Measurements from ENCODE around the gene PMAIP1. TPM values are rescaled to one million over a fixed set of nuclear protein-coding genes. Genes with fewer than 3 reads are reported as not detected.
A peak's percentile ranks its signal among the peaks of the same experiment; 100 is the strongest.

The PMAIP1 gene
- total and polyA plus RNA-seq, 2 of the 8 experiments (the other 6 are each of a cell fraction or from before 2014, with no cell fraction given) = 51.7 to 84.1 TPM

DNA sequence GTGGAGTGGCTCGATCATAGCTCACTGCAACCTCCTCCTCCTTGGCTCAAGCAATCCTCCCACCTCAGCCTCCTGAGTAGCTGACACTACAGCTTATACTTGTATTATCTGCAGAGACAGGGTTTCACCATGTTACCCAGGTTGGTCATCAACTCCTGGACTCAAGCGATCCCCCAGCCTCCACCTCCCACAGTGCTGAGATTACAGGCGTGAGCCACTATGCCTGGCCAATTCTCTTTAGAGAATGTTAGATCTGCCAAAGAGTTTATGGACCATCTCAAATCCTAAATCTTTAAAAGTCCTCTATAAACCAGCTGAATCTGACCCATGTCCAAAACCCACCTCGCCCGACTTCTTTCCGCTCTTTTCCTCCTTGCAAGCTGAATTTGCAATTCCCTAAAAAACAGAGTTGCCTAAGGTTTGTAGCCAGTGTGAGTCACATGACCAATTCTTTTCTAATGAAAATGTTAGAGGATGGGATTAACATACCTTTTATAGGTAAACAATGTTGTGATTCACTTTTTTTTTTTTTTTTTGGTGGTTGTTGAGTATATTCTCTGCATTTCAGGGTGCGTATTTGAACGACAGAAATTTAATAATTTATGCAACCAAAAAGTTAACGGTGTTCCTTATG, 2.4 kb upstream of the PMAIP1 start (continued):
- no peak for TF ChIP-seq NANOG (IDR thresholded peaks at IDR 0.05; ENCODE audit: insufficient read depth, low read depth, low read length, poor library complexity, severe bottlenecking)
- TF ChIP-seq TAF7 (optimal IDR thresholded peaks at IDR 0.05; ENCODE audit: borderline replicate concordance, low read depth, low read length) = no peak
- TF ChIP-seq, protein P1, sequence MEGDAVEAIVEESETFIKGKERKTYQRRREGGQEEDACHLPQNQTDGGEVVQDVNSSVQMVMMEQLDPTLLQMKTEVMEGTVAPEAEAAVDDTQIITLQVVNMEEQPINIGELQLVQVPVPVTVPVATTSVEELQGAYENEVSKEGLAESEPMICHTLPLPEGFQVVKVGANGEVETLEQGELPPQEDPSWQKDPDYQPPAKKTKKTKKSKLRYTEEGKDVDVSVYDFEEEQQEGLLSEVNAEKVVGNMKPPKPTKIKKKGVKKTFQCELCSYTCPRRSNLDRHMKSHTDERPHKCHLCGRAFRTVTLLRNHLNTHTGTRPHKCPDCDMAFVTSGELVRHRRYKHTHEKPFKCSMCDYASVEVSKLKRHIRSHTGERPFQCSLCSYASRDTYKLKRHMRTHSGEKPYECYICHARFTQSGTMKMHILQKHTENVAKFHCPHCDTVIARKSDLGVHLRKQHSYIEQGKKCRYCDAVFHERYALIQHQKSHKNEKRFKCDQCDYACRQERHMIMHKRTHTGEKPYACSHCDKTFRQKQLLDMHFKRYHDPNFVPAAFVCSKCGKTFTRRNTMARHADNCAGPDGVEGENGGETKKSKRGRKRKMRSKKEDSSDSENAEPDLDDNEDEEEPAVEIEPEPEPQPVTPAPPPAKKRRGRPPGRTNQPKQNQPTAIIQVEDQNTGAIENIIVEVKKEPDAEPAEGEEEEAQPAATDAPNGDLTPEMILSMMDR (IDR thresholded peaks at IDR 0.05; ENCODE audit: control extremely low read depth in 1 of 3, insufficient read depth in 1 of 3, low read depth in 1 of 3, low read length in 3 of 3) = no peak
- TF ChIP-seq JUND (IDR thresholded peaks at IDR 0.05; ENCODE audit: low read length) = no peak
- no peak for TF ChIP-seq SP4 (IDR thresholded peaks at IDR 0.05; ENCODE audit: low read length)
- TF ChIP-seq GTF2F1 (IDR thresholded peaks at IDR 0.05; ENCODE audit: borderline replicate concordance, low read depth, low read length) = no peak
- TF ChIP-seq, protein P2, sequence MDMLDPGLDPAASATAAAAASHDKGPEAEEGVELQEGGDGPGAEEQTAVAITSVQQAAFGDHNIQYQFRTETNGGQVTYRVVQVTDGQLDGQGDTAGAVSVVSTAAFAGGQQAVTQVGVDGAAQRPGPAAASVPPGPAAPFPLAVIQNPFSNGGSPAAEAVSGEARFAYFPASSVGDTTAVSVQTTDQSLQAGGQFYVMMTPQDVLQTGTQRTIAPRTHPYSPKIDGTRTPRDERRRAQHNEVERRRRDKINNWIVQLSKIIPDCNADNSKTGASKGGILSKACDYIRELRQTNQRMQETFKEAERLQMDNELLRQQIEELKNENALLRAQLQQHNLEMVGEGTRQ (IDR thresholded peaks at IDR 0.05; ENCODE audit: low read length) = peak; percentile 78
- TF ChIP-seq CTBP2 (IDR thresholded peaks at IDR 0.05; ENCODE audit: borderline replicate concordance, insufficient read depth, insufficient read length, low read length) = no peak
- no peak for TF ChIP-seq EZH2 (IDR thresholded peaks at IDR 0.05; ENCODE audit: low read depth, low read length, severe bottlenecking)
- TF ChIP-seq POLR2AphosphoS5 (IDR thresholded peaks at IDR 0.05; ENCODE audit: low read depth, low read length) = 0 out of 2 replicates have a peak, but pooled peaks have one; percentile 15
- TF ChIP-seq SIX5 (IDR thresholded peaks at IDR 0.05; ENCODE audit: low read depth, low read length) = no peak
- no peak for TF ChIP-seq CHD2 (IDR thresholded peaks at IDR 0.05; ENCODE audit: low read length)
- TF ChIP-seq, protein P3, sequence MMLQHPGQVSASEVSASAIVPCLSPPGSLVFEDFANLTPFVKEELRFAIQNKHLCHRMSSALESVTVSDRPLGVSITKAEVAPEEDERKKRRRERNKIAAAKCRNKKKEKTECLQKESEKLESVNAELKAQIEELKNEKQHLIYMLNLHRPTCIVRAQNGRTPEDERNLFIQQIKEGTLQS (IDR thresholded peaks at IDR 0.05; ENCODE audit: insufficient read depth, low read depth, low read length) = no peak
- no peak for TF ChIP-seq SAP30 (IDR thresholded peaks at IDR 0.05; ENCODE audit: insufficient read depth, insufficient replicate concordance, low read length)
- no peak for TF ChIP-seq RAD21 (IDR thresholded peaks at IDR 0.05 in 1 of 2, conservative IDR thresholded peaks at IDR 0.05 in 1 of 2; ENCODE audit: low read depth in 2 of 2, low read length in 2 of 2)
- no peak for TF ChIP-seq CHD1 (IDR thresholded peaks at IDR 0.05; ENCODE audit: low read depth, low read length)
- no peak for TF ChIP-seq EGR1 (IDR thresholded peaks at IDR 0.05; ENCODE audit: borderline replicate concordance, low read depth, low read length)
- TF ChIP-seq EP300 (IDR thresholded peaks at IDR 0.05; ENCODE audit: borderline replicate concordance in 1 of 2, low read depth in 2 of 2, low read length in 2 of 2) = no peak
- TF ChIP-seq BRCA1 (IDR thresholded peaks at IDR 0.05; ENCODE audit: low read depth, low read length) = no peak
- no peak for TF ChIP-seq POU5F1 (IDR thresholded peaks at IDR 0.05; ENCODE audit: low read depth, low read length)
